Stomach (tissue), 9 donors: ENCODE data around the gene CTCF. TPM values are rescaled to one million over a fixed set of nuclear protein-coding genes. Genes with fewer than 3 reads are reported as not detected.
A peak's percentile ranks its signal among the peaks of the same experiment; 100 is the strongest.

Experiments
- DNase-seq, 2 donors: peaks; one replicate each; pipeline versions ENCODE4 v3.0.0 to v3.0.0-alpha.2; 2013 to 2019
- H3K27ac ChIP-seq, 5 donors: fragments of 200-600 bp in 4 of 5; sonication (generic) in 4 of 5; one replicate each; pipeline ENCODE4 v1.5.1; 2013 to 2019; ENCODE audit warnings: mild to moderate bottlenecking in 1 of 5, moderate library complexity in 1 of 5
- H3K27me3 ChIP-seq, 3 donors: fragments of 200-600 bp; sonication (generic); one replicate each; pipeline ENCODE4 v1.5.1; 2017 to 2019; ENCODE audit warnings: mixed run types in 1 of 3
- H3K36me3 ChIP-seq, 4 donors: fragments of 200-600 bp; sonication (generic); 1 replicate in 3 of 4; 2 replicates in 1 of 4; pipeline ENCODE4 v1.5.1; 2016 to 2019
- H3K4me1 ChIP-seq, 4 donors: fragments of 200-600 bp; sonication (generic); one replicate each; pipeline ENCODE4 v1.5.1; 2016 to 2019
- H3K4me3 ChIP-seq, 4 donors: fragments of 200-600 bp; sonication (generic) in 3 of 4; one replicate each; pipeline ENCODE4 v1.5.1; 2016 to 2019; ENCODE audit warnings: mild to moderate bottlenecking in 1 of 4
- H3K9me3 ChIP-seq, 4 donors: fragments of 200-600 bp; sonication (generic); one replicate each; pipeline ENCODE4 v1.5.1; 2016 to 2019
- EP300 ChIP-seq: sonication (generic); formaldehyde crosslinking; IDR thresholded peaks from one replicate; pipeline ENCODE4 v1.6.1; 2017; ENCODE audit warnings: antibody characterized with exemption
- POLR2A ChIP-seq, 4 donors: fragments of 450-650 bp; IDR thresholded peaks; one replicate each; pipeline ENCODE4 v1.6.1; 2016; ENCODE audit warnings: antibody characterized with exemption in 4 of 4, control low read depth in 2 of 4, mild to moderate bottlenecking in 1 of 4, moderate library complexity in 1 of 4
- POLR2AphosphoS5 ChIP-seq, 3 donors: sonication (generic); formaldehyde crosslinking; IDR thresholded peaks; one replicate each; pipeline ENCODE4 v1.6.1; 2016; ENCODE audit warnings: antibody characterized with exemption in 3 of 3
- whole genome bisulfite sequencing, 5 donors: extraction: QIAGEN DNeasy Blood & Tissue Kit in 3 of 5; methylation state at CpG; one replicate each; pipeline versions ENCODE4 v1.1.5 to v1.1.7; 2013 to 2018; 5-methylcytosine and 5-hydroxymethylcytosine counted together
- intact Hi-C: fragments of 100-400 bp; cut with DNase I; formaldehyde crosslinking; loops from one replicate; pipeline ENCODE4 v1.15.1; 2023; ENCODE audit warnings: low total_unique reads
- polyA plus RNA-seq, 3 donors: library from polyadenylated mRNA; stranded (reverse); fragments of 200-250 nt; gene quantifications; one replicate each; pipeline ENCODE4 v1.2.3, GENCODE V29; 2013
- total RNA-seq, 5 donors: library from RNA; depleted of rRNA; stranded (reverse); fragments of >200 nt; gene quantifications; one replicate each; pipeline versions ENCODE4 v1.1.0 to v1.2.3, GENCODE V29; 2014 to 2016
- TF ChIP-seq, protein P1 (sequence below), 7 experiments: fragments of 450-650 bp in 4 of 7; fragments of 200-600 bp in 3 of 7; sonication (generic) in 3 of 7; IDR thresholded peaks; one replicate each; pipeline ENCODE4 v1.5.1; 2016 to 2019; ENCODE audit warnings: antibody characterized with exemption in 7 of 7, control low read depth in 2 of 7, mild to moderate bottlenecking in 1 of 7
- donor health status: healthy with polysubstance abuse.
- donor health status: Bipolar disorder and iron deficiency.
- donor health status: healthy.

Gene CTCF
- total and polyA plus RNA-seq, 8 donors, result 15.0 to 47.3 (median 33.4) TPM

DNA sequence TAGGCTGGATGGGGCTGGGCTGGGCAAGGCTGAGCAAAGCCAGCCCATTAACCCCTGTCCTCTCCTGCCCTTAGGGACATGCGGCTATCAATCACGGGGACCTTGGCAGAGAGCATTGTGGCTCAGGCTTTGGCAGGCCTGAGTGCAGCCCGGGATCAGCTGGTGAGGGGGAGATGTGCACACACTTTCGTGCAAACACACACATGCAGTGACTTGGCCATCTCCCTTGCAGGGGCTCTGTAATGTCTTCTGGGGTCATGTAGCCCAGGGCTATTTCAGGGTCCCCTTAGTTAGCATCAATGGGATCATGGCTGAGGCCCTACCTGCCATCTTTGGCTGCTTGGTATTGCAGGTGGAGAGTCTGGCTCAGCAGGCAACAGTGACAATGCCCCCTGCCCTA is 89.5 kb downstream of the CTCF start:
- H3K27me3 ChIP-seq, result peaks cover 28 to 86% (median 72%) of the 10 kb centered on the region in 3 donors

DNA sequence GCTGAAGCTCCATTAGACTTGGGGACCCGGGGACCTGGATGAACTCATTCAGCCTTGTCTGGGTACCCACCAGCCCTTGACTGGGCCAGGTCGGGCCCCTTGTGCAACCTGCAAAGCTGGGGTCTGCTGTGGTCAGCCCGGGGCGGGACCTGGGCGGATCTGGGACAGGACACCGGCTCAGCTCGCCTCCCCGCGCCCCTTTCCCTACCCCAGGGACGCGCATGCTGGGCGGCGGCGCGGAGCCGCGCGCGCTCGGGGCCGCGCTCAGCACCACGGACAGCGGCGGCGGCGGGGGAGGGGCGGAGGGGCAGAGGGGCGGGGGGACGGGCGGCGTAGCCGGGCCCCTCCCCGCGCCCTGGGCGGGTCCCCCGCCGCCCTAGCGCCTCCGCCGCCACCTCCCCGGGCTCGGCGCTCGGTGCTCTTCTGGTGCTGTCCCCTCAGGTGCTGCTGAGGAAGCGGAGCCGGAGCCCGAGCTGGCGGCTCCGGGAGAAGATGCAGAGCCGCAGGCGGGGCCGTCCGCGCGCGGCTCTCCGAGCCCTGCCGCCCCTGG is 90.3 kb downstream of the CTCF start:
- Histone ChIP-seq H3K27me3 (peaks cover 28 to 78% (median 63%) of the 10 kb centered on the region in 3 donors), H3K4me1 (peaks cover 18 to 38% (median 30%) of the 10 kb centered on the region in 4 donors), H3K27ac (no peak overlapping the region), H3K36me3 (peaks cover 0 to 16% (median 12%) of the 10 kb centered on the region in 4 donors), H3K4me3 (peak overlapping the region; percentile 34 to 46 (median 37)), H3K9me3 (no peaks in the 10 kb centered on the region)
- 0 to 34% (median 8%) methylated on average over 7 to 59 of the region's 59 CpGs for WGBS, 5 donors
- TF ChIP-seq POLR2AphosphoS5 (IDR thresholded peaks at IDR 0.05) (no peak), EP300 (no peak), POLR2A (IDR thresholded peaks at IDR 0.05) (no peak)
- TF ChIP-seq, protein P1, sequence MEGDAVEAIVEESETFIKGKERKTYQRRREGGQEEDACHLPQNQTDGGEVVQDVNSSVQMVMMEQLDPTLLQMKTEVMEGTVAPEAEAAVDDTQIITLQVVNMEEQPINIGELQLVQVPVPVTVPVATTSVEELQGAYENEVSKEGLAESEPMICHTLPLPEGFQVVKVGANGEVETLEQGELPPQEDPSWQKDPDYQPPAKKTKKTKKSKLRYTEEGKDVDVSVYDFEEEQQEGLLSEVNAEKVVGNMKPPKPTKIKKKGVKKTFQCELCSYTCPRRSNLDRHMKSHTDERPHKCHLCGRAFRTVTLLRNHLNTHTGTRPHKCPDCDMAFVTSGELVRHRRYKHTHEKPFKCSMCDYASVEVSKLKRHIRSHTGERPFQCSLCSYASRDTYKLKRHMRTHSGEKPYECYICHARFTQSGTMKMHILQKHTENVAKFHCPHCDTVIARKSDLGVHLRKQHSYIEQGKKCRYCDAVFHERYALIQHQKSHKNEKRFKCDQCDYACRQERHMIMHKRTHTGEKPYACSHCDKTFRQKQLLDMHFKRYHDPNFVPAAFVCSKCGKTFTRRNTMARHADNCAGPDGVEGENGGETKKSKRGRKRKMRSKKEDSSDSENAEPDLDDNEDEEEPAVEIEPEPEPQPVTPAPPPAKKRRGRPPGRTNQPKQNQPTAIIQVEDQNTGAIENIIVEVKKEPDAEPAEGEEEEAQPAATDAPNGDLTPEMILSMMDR (IDR thresholded peaks at IDR 0.05), result no peak
- intact Hi-C loops, result no loop called here
- peak in 1 of 2 donors; percentile 71 for DNase-seq

More for the DNA sequence above, 89.5 kb downstream of the CTCF start:
- H3K36me3 ChIP-seq, result peaks cover 0 to 8% (median 4%) of the 10 kb centered on the region in 4 donors
- H3K9me3 ChIP-seq, result no peaks in the 10 kb centered on the region
- TF ChIP-seq POLR2AphosphoS5 (IDR thresholded peaks at IDR 0.05) (no peak), POLR2A (IDR thresholded peaks at IDR 0.05) (no peak), EP300 (no peak)
- TF ChIP-seq, protein P1 (IDR thresholded peaks at IDR 0.05), result no peak
- H3K4me3 ChIP-seq, result no peak overlapping the region
- intact Hi-C loops, result no loop called here
- no peak overlapping the region for H3K27ac ChIP-seq
- 71 to 84% (median 83%) methylated on average over 2 to 4 of the region's 4 CpGs for WGBS, 5 donors
- peaks cover 18 to 38% (median 30%) of the 10 kb centered on the region in 4 donors for H3K4me1 ChIP-seq
- DNase-seq, result no peak

DNA sequence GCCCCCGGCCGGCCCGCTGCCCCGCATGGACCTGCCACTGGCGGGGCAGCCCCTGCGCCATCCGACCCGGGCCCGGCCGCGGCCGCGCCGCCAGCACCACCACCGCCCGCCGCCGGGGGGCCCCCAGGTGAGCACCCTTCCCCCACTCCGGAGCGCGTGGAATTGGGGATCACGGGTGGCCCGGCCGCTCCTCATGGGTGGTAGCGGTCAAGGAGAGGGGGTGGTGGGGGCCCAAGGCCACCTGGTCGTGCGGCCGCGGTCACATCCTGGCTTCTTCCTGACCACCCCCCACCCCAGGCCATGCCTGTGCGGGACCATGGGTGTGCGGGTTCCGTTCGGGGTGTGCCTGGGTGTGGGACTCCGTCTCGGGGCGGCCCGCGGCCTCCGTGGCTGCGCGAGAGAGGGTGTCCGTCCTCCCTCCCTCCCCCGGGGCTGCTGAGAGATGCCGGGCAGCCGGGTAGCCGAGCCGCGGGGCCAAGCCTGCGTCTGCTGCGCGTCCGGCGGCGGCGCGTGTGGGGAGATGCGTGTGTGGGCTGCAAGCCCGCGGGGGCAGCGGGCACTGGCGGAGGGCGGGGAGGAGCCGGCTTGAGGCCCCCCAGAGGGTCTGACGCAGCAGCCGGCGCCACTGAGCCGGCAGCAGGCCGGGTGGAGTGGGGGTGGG is 90.9 kb downstream of the CTCF start:
- H3K27ac ChIP-seq, result no peak overlapping the region
- no peaks in the 10 kb centered on the region for H3K9me3 ChIP-seq
- peak in 1 of 2 donors; percentile 63 for DNase-seq
- H3K27me3 ChIP-seq, result peaks cover 25 to 72% (median 57%) of the 10 kb centered on the region in 3 donors
- TF ChIP-seq EP300, result no peak
- no peak for TF ChIP-seq POLR2A (IDR thresholded peaks at IDR 0.05)
- TF ChIP-seq POLR2AphosphoS5 (IDR thresholded peaks at IDR 0.05), result no peak
- TF ChIP-seq, protein P1 (IDR thresholded peaks at IDR 0.05), result peak in 1 of 7 experiments; percentile 32
- 13 to 56% (median 15%) methylated on average over 17 to 68 of the region's 68 CpGs for WGBS, 5 donors
- H3K36me3 ChIP-seq, result peaks cover 0 to 22% (median 19%) of the 10 kb centered on the region in 4 donors
- H3K4me1 ChIP-seq, result peaks cover 16 to 36% (median 29%) of the 10 kb centered on the region in 4 donors
- peak overlapping the region; percentile 34 to 46 (median 37) for H3K4me3 ChIP-seq
- intact Hi-C loops, result no loop called here

DNA sequence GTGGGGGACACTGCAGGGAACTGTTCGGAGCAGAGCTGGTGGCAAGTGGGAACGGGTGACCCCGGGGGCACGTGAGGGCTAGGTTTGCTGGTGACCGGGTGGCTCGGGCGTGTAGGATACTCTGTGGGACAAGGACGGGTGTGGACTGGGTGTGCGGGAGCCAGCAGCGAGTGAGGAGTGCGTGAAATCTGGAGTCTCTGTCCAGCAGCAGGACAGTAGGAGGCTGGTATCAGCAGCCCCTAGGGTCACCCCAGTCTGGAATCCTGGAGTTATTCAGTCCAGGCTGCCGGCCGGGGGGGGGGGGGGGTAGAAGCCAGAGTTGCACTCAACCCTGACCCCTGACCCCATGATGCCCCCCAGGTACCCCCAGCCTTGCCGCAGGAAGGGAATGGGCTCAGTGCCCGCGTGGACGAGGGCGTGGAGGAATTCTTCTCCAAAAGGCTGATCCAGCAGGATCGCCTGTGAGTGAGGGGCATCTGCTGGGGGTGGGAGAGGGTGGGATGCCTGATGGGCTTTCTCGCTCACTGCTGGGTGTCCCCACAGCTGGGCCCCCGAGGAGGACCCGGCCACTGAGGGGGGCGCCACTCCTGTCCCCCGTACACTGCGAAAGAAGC is 91.6 kb downstream of the CTCF start:
- Histone ChIP-seq H3K9me3 (no peaks in the 10 kb centered on the region), H3K4me1 (peaks cover 16 to 36% (median 31%) of the 10 kb centered on the region in 4 donors), H3K4me3 (peak overlapping the region; percentile 34 to 46 (median 37)), H3K27ac (no peak overlapping the region), H3K36me3 (peaks cover 0 to 23% (median 21%) of the 10 kb centered on the region in 4 donors), H3K27me3 (peaks cover 19 to 66% (median 51%) of the 10 kb centered on the region in 3 donors)
- TF ChIP-seq EP300, result no peak
- no peak for TF ChIP-seq POLR2A (IDR thresholded peaks at IDR 0.05)
- no peak for TF ChIP-seq POLR2AphosphoS5 (IDR thresholded peaks at IDR 0.05)
- TF ChIP-seq, protein P1 (IDR thresholded peaks at IDR 0.05), result no peak
- no peak for DNase-seq
- WGBS, 5 donors, result 32 to 47% (median 39%) methylated on average over 12 to 25 of the region's 25 CpGs
- intact Hi-C loops, result no loop called here
